Measurements from ENCODE around the gene SYAP1.

SYAP1 gene

DNA sequence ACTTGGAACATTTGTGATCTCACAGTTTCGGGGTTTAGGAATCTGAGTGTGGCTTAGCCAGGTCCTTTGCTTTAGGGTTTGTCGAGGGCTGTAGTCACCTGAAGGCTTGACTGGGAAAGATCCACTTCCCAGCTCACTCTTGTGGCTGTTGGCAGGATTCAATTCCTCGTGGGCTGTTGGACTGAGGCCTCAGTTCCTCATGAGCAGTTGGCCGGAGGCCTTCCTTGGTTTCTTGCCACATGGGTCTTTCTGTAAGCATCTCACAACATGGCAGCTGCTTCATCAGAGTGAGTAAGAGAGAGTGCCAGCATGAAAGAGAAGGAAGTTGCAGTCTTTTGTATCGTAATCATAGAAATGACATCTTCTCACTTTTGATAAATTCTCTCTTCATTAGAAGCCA lies 77.9 kb downstream of the SYAP1 start:
- CTCF ChIA-PET, result no interaction called here
- TF ChIP-seq, protein P1, sequence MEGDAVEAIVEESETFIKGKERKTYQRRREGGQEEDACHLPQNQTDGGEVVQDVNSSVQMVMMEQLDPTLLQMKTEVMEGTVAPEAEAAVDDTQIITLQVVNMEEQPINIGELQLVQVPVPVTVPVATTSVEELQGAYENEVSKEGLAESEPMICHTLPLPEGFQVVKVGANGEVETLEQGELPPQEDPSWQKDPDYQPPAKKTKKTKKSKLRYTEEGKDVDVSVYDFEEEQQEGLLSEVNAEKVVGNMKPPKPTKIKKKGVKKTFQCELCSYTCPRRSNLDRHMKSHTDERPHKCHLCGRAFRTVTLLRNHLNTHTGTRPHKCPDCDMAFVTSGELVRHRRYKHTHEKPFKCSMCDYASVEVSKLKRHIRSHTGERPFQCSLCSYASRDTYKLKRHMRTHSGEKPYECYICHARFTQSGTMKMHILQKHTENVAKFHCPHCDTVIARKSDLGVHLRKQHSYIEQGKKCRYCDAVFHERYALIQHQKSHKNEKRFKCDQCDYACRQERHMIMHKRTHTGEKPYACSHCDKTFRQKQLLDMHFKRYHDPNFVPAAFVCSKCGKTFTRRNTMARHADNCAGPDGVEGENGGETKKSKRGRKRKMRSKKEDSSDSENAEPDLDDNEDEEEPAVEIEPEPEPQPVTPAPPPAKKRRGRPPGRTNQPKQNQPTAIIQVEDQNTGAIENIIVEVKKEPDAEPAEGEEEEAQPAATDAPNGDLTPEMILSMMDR (IDR thresholded peaks at IDR 0.05; ENCODE audit: insufficient read depth, low read length, missing control alignments), result no peak
- POLR2A ChIA-PET, result no interaction called here
- no peak for DNase-seq (ENCODE audit: low read depth, low spot score)
- H3K4me3 ChIP-seq (ENCODE audit: low read depth, low read length), result no peak overlapping the region

DNA sequence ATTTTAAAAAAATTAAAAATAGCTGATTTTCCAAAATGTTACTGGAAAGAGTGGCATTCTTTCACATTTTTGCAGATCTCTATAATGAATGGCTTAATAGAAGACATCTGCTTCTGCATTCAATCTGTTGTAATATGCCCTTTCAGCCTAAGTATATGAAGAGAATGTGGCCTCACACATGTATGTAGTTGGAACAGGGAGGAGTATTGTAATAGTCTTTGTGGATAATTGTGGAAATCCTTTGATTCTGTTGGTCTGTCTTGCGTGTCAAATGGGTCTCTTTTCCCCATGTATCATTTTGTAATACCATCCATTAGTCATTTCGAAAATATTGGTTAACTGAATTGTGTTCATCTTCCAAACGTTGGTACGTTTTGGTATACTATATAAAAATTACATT lies 78.4 kb downstream of the SYAP1 start:
- ChIA-PET POLR2A (no interaction called here), CTCF (interaction anchor here (0.6 kb wide), 1 partner anchor 23 kb away, joined by 3 read pairs; no protein-coding TSS in a partner anchor)
- TF ChIP-seq, protein P1 (IDR thresholded peaks at IDR 0.05; ENCODE audit: insufficient read depth, low read length, missing control alignments), result no peak
- H3K4me3 ChIP-seq (ENCODE audit: low read depth, low read length), result no peak overlapping the region
- DNase-seq (ENCODE audit: low read depth, low spot score), result no peak

DNA sequence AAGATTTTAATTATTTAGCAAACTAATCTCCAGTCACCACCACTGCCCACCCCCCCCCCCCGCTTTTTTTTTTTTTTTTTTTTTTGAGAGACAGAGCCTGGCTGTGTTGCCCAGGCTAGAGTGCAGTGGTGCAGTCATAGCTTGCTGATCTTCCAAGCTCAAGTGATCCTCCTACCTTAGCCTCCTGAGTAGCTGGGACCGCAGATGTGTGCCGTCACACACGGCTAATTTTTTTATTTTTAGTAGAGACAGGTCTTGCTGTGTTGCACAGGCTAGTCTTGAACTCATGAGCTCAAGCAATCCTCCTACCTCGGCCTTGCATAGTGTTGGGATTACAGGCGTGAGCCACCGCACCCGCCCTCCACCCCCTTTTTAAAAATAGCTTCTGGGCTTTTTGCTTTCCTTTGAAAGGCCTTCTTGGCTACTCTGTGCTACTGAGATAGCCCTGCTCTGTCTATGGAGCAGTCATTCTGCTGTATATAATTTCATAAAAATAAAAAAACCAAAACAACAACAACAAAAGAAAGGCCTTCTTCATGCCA lies 85.6 kb downstream of the SYAP1 start:
- H3K4me3 ChIP-seq (ENCODE audit: low read depth, low read length), result no peak overlapping the region
- ChIA-PET POLR2A (no interaction called here), CTCF (no interaction called here)
- no peak for DNase-seq (ENCODE audit: low read depth, low spot score)
- TF ChIP-seq, protein P1 (IDR thresholded peaks at IDR 0.05; ENCODE audit: insufficient read depth, low read length, missing control alignments), result no peak

DNA sequence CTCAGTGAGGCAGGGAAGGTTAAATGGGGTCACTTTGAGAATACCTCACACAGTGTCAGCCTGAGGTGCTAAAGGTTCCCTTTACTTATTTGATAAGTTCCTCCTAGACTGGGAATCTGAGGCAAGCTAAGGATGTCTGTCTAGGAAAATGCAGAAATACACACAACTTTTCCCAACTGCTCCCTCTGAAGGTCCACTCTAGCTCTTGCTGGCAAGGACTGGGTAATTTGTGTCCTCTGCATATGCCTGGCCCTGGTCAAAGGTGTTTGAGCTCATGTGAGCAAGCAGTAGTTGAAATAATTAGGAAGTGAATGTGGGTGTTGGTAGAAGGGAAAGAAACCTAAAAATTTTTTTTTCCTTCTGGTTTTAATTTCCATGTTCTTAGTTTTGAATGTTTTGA lies 88.1 kb downstream of the SYAP1 start:
- ChIA-PET POLR2A (interaction anchor here (0.5 kb wide), 1 partner anchor 20 kb away, joined by 4 read pairs; no protein-coding TSS in a partner anchor), CTCF (interaction anchor here (0.7 to 1.7 kb wide), 3 partner anchors 8 to 239 kb away, joined by 3 to 4 read pairs (median 4); no protein-coding TSS in a partner anchor)
- no peak for DNase-seq (ENCODE audit: low read depth, low spot score)
- H3K4me3 ChIP-seq (ENCODE audit: low read depth, low read length), result no peak overlapping the region
- TF ChIP-seq, protein P1 (IDR thresholded peaks at IDR 0.05; ENCODE audit: insufficient read depth, low read length, missing control alignments), result no peak

DNA sequence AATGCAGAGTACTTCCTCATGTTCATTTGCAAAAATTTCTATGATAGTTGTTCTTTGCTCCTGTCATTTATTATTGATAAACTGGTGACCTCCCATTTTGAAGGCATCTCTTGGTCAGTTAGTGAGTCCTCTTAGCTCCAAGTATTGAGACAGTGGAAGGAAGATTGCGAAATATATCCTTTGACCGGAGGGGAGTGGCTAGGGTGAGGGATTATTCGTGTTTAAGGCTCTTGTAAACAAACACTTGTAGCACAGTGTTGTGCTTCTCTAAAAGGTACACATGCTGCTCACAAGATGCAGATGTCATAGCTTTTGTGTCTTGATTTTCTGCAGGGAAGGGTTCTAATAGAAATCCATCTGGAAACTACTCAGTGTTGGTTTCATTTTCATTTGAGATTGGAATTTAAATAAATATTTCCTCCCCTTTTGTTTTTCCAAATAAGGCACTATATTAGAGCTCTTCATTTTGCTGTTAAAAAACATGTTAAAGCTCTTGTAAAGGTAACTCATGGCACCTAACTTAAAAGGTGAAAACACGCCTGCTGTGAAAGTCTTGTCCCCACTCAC lies 88.6 kb downstream of the SYAP1 start:
- CTCF ChIA-PET, result interaction anchor here (0.7 to 1.7 kb wide), 3 partner anchors 9 to 239 kb away, joined by 3 to 4 read pairs (median 4); no protein-coding TSS in a partner anchor
- POLR2A ChIA-PET, result no interaction called here

DNA sequence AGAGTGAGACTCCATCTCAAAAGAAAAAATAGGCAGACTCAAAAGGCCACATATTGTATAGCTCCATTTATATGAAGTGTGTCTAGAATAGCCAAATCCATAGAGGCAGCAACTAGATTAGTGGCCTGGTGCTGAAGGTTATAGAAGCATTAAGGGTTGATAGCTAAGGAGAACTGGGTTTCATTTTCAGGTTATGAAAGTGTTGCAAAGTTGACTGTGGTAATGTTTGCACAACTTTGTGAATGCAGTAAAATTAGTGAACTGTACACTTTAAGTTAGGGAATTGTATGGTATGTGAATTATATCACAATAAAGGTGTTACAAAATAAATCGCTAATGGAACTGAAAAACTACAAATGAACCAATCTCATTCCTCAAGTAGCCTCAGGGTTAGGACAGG lies 95.2 kb downstream of the SYAP1 start:
- TF ChIP-seq, protein P1 (IDR thresholded peaks at IDR 0.05; ENCODE audit: insufficient read depth, low read length, missing control alignments), result no peak
- ChIA-PET CTCF (interaction anchor here (1.6 kb wide), 1 partner anchor 11 kb away, joined by 4 read pairs; no protein-coding TSS in a partner anchor), POLR2A (no interaction called here)
- no peak for DNase-seq (ENCODE audit: low read depth, low spot score)
- H3K4me3 ChIP-seq (ENCODE audit: low read depth, low read length), result no peak overlapping the region

More for the DNA sequence above, 88.6 kb downstream of the SYAP1 start:
- H3K4me3 ChIP-seq (ENCODE audit: low read depth, low read length), result peak overlapping the region; percentile 41
- DNase-seq (ENCODE audit: low read depth, low spot score), result no peak
- TF ChIP-seq, protein P1 (IDR thresholded peaks at IDR 0.05; ENCODE audit: insufficient read depth, low read length, missing control alignments), result no peak

Data from AG04449 (cell line).